Motor neuron (in vitro differentiated cells): ENCODE data around the gene CIC. TPM values are rescaled to one million over a fixed set of nuclear protein-coding genes. Genes with fewer than 3 reads are reported as not detected.

Experiments
- ATAC-seq, 8 experiments: fragments of 200-7000 bp; cut with Tn5 transposase; replicated peaks in 6 of 8; 2 replicates each; pipeline ENCODE4 v1.8.0; 2021; ENCODE audit warnings: mild to moderate bottlenecking in 8 of 8, moderate library complexity in 8 of 8
- H3K27ac ChIP-seq, 2 donors: fragments of 250-450 bp; sonication (Bioruptor Pico); 2 replicates each; pipeline ENCODE4 v1.9.0; 2021; ENCODE audit warnings: antibody characterized with exemption in 2 of 2, mild to moderate bottlenecking in 2 of 2, moderate library complexity in 1 of 2
- H3K4me1 ChIP-seq, 2 donors: fragments of 250-450 bp; sonication (Bioruptor Pico); replicated peaks in 1 of 2; 2 replicates each; pipeline ENCODE4 v1.6.1; 2021; ENCODE audit warnings: antibody characterized with exemption in 2 of 2, mild to moderate bottlenecking in 2 of 2, moderate library complexity in 1 of 2
- H3K4me3 ChIP-seq, 5 donors: fragments of 250-450 bp; sonication (Bioruptor Pico); 2 replicates each; pipeline ENCODE4 v1.9.0; 2021; ENCODE audit warnings: antibody characterized with exemption in 5 of 5, mild to moderate bottlenecking in 5 of 5, moderate library complexity in 4 of 5
- WGBS, 10 experiments: fragments of 450-650 bp; shearing (Covaris generic); methylation state at CpG; one replicate each; pipeline ENCODE4 v1.0.0; 2022; 5-methylcytosine and 5-hydroxymethylcytosine counted together
- in situ Hi-C, 9 experiments: fragments of 400-800 bp; cut with MboI; loops; one replicate each; pipeline ENCODE4 v1.15.0; 2021; ENCODE audit warnings: low sequenced_read_pairs in 9 of 9, low pct_unique_long_range_greater_than_20kb in 2 of 9; ENCODE audit not compliant: unreplicated experiment in 9 of 9
- total RNA-seq, 8 experiments: library from RNA; unstranded; fragments of 300-600 nt; gene quantifications; 2 replicates each; pipeline versions ENCODE4 v1.2.3 to v1.2.4, GENCODE V29; 2022

CIC gene
- total RNA-seq, 8 experiments from 2014 or later, result 15.8 to 59.1 (median 27.9) TPM

DNA sequence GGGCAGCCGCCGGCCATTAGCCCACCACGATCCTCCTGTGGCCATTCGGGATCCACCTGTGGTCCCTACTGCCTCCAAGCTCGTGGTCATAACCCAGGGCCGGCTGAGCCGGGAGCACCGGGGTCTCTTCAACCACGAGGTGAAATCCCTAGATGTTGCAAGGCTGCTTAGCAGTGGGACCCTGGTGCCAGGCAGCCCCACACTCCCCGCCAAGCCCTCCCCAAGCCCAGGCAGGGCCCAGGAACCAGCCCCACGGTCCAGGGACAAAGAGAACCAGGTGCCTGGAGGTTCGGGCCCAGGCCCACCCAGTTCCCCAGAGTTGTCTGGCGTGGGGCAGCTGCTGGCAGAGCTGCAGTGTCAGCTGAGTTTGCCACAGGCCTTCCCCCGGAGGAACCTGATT lies 40.6 kb downstream of the CIC start:
- 60 to 100% (median 80%) methylated on average over 1 of the region's 14 CpGs; no CpG with 5 or more reads in 6 of the 10 experiments for WGBS, 10 experiments
- no peak overlapping the region for H3K27ac ChIP-seq
- H3K4me3 ChIP-seq, result no peak overlapping the region
- peaks cover 0 to 5% of the 10 kb centered on the region in 2 donors for H3K4me1 ChIP-seq
- in situ Hi-C loops, result no loop called here
- no peak for ATAC-seq

DNA sequence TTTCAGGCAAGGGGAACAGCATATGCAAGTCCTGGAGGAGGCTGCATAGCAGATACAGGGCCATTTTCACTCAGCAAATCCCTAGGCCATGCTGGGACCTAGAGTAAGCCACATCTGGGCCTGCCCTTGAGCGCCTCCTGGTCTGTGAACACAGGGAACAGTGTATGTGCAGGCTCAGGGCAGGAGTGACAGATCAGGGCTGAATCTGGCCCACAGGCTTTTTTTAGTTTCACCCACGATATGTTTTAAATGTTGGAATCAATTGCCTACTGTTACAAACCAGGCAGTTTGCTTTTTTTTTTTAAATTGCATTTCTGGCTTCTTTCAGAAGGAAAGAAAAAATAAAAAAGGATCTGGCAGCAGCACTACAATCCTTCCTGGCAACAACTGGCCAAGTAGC lies 42.6 kb downstream of the CIC start:
- ATAC-seq, result no peak
- in situ Hi-C loops, result no loop called here
- WGBS, 10 experiments, result 14 to 90% (median 60%) methylated on average over 1 to 2 of the region's 2 CpGs; no CpG with 5 or more reads in 1 of the 10 experiments
- Histone ChIP-seq H3K27ac (no peak overlapping the region), H3K4me1 (peaks cover 5 to 10% of the 10 kb centered on the region in 2 donors), H3K4me3 (no peak overlapping the region)

DNA sequence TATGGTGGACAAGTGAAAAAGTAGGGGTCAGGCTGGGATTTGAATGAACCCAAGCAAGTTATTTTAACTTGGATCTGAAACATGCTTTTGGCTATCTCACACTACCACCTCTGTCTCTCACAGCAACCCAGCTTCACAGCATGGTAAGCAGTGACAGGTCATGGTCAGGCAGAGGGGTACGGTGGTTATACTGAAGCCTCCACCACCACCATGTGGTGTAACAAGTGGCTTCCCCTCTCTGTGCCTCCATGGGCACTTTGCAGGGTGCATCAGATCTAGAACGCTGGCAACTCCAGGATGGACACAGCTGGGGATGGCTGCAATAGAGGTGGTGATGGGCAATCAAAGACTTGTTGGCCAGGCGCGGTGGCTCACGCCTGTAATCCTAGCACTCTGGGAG lies 43.3 kb downstream of the CIC start:
- no peak for ATAC-seq
- no peak overlapping the region for H3K27ac ChIP-seq
- 80 to 100% (median 88%) methylated on average over 1 to 3 of the region's 5 CpGs; no CpG with 5 or more reads in 4 of the 10 experiments for WGBS, 10 experiments
- peaks cover 7 to 11% of the 10 kb centered on the region in 2 donors for H3K4me1 ChIP-seq
- no peak overlapping the region for H3K4me3 ChIP-seq
- in situ Hi-C loops, result no loop called here

GRCh38 chr19:42313096-42313839 lies 44.2 kb downstream of the CIC start, which contains the start of gene TMEM145:
TMEM145 (plus strand) TSS chr19:42313309; CDS start chr19:42313377, 68 bp downstream.
- 0% methylated on average over 1 of the region's 67 CpGs; no CpG with 5 or more reads in 9 of the 10 experiments for WGBS, 10 experiments
- peak within 1 kb of the TSS; percentile 36 to 54 (median 46) for H3K4me3 ChIP-seq

GRCh38 chr19:42313840-42314755 lies 45.0 kb downstream of the CIC start:
- 80% methylated on average over 1 to 2 of the region's 26 CpGs; no CpG with 5 or more reads in 8 of the 10 experiments for WGBS, 10 experiments
- Histone ChIP-seq H3K27ac (no peak overlapping the region), H3K4me3 (peak overlapping the region; percentile 36 to 54 (median 46)), H3K4me1 (peaks cover 7 to 11% of the 10 kb centered on the region in 2 donors)
- in situ Hi-C loops, result no loop called here
- no peak for ATAC-seq

More at GRCh38 chr19:42313096-42313839, 44.2 kb downstream of the CIC start, which contains the start of gene TMEM145:
- H3K4me1 ChIP-seq, result peaks cover 7 to 11% of the 10 kb centered on the region in 2 donors
- peak; percentile 88 to 94 (median 92) for ATAC-seq
- in situ Hi-C loops, result no loop called here
- H3K27ac ChIP-seq, result no peak within 1 kb of the TSS

- WGBS, 10 experiments, result 77% methylated on average over 4 of the region's 5 CpGs; no CpG with 5 or more reads in 9 of the 10 experiments
- in situ Hi-C loops, result no loop called here
- Histone ChIP-seq H3K4me1 (peaks cover 7 to 11% of the 10 kb centered on the region in 2 donors), H3K4me3 (no peak overlapping the region), H3K27ac (no peak overlapping the region)
- no peak for ATAC-seq
Observed at GRCh38 chr19:42315024-42315423, 46.0 kb downstream of the CIC start.

DNA sequence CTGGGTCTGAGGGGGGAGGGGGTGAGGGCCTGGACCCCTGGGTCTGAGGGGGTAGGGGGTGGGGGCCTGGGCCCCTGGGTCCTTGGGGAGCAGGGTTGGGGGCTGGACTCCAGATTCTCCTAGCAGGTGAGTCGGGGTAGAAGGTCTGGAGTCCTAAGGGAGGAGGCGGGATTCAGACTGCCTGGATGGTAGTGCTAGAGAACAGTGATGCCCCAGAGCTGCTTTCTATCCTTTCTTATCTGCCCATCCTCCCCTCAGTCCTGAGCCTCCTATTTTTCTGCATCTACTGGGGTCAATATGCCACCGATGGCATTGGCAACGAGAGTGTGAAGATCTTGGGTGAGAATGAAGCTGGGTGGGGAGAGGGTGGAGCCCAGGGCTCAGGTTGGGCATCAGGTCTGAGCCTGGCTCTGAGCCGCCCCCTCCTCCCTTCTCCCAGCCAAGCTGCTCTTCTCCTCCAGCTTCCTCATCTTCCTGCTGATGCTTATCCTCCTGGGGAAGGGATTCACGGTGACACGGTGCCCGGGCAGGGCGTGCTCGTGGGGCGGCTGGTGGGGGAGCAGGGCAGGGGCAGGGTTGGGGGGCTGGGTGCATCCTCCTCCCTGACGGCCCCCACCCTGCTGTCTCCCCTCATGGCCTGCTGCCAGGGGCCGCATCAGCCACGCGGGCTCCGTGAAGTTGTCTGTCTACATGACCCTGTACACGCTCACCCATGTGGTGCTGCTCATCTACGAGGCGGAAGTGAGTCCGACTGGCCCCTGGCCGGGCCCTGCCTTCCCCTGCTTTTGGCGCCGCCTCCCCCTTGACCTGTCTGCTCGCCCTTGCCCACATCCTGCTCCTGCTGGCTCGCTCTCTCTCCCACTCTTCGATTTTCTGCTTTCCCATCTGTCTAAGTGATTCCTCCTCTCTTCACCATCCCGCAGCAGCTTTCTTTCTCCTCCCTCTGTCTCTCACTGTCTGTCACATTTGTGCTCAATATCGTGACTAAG lies 47.5 kb downstream of the CIC start:
- H3K4me1 ChIP-seq, result peaks cover 7 to 11% of the 10 kb centered on the region in 2 donors
- ATAC-seq, result peak in 2 of 8 experiments; percentile 31 to 49
- H3K27ac ChIP-seq, result peak overlapping the region; percentile 35 to 75
- no peak overlapping the region for H3K4me3 ChIP-seq
- in situ Hi-C loops, result no loop called here
- 0 to 67% (median 28%) methylated on average over 1 to 9 of the region's 28 CpGs; no CpG with 5 or more reads in 2 of the 10 experiments for WGBS, 10 experiments

GRCh38 chr19:42317535-42317934 lies 48.5 kb downstream of the CIC start:
- Histone ChIP-seq H3K4me3 (no peak overlapping the region), H3K4me1 (peaks cover 7 to 10% of the 10 kb centered on the region in 2 donors), H3K27ac (no peak overlapping the region)
- 71 to 100% (median 80%) methylated on average over 1 to 2 of the region's 13 CpGs; no CpG with 5 or more reads in 6 of the 10 experiments for WGBS, 10 experiments
- in situ Hi-C loops, result no loop called here
- no peak for ATAC-seq

DNA sequence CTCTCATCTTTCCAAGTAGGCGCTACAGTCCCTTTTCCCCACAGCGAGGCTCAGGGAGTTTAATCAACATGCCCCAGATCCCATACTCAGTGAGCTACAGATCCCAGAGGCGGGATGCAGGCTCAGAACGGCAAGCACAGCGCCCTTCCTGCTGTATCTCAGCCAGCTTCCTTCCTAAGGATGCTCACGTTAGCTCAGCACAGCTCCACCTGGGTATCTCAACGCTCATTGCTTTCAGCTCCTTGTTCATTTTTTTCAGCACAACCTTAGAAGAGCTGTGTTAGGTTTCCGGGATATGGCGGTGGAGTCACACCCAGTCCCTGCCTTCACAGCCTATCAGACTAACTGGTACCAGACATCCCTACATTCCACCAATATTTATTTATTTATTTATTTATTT lies 53.3 kb downstream of the CIC start:
- ATAC-seq, result no peak
- no peak overlapping the region for H3K27ac ChIP-seq
- H3K4me1 ChIP-seq, result peaks cover 14 to 15% of the 10 kb centered on the region in 2 donors
- in situ Hi-C loops, result no loop called here
- 0 to 100% (median 73%) methylated on average over 1 to 9 of the region's 9 CpGs; no CpG with 5 or more reads in 1 of the 10 experiments for WGBS, 10 experiments
- H3K4me3 ChIP-seq, result no peak overlapping the region

GRCh38 chr19:42323473-42323851 lies 54.4 kb downstream of the CIC start:
- ATAC-seq, result no peak
- Histone ChIP-seq H3K4me3 (no peak overlapping the region), H3K4me1 (peaks cover 15 to 19% of the 10 kb centered on the region in 2 donors), H3K27ac (no peak overlapping the region)
- in situ Hi-C loops, result no loop called here
- WGBS, 10 experiments, result 17 to 63% (median 22%) methylated on average over 1 to 4 of the region's 29 CpGs; no CpG with 5 or more reads in 6 of the 10 experiments

DNA sequence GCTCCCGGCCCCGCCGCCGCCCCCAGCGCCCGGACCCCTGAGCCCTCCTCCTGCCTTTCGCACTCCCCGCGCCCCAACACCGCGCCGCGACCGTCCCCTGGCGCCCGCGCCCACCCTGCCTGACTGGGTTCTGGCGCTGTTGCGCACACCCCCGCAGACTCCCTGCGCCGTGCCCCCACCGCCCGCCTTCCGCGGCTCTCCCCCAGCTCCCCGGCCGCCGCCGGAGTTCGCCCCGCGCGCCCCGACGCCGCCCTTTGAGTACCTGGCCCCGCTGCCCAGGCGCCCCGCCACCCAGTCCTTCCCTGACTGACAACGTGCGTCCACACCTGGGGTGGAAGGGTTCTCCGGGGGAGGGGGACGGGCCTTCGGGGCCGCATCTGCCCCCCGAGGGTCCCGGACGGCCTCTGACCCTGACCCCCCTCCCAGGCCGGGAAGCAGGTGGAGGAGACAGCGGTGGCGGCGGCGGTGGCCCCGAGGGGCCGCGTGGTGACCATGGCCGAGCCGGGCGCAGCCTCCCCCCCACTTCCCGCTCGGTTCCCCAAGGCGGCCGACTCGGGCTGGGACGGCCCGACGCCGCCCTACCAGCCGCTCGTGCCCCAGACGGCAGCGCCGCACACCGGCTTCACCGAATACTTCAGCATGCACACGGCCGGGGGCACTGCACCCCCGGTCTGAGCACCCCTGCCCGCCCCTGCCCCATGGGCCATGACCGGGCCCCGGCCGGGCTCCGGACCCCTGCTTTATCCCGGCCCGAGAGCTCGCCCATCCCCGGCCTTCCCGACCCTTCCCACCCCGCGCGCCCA lies 55.0 kb downstream of the CIC start:
- no peak overlapping the region for H3K27ac ChIP-seq
- in situ Hi-C loops, result no loop called here
- WGBS, 10 experiments, result no CpG with 5 or more reads among the region's 92 CpGs
- no peak overlapping the region for H3K4me3 ChIP-seq
- no peak for ATAC-seq
- H3K4me1 ChIP-seq, result peaks cover 15 to 19% of the 10 kb centered on the region in 2 donors
